Activated CD4-positive, alpha-beta T cell treated with anti-CD3 and anti-CD28 coated beads, Interleukin-2, amount 50 U/mL, for 1 hour (primary cell): Measurements from ENCODE around the gene USP40.

Experiments
- DNase-seq: peaks from one replicate; pipeline ENCODE4 v3.0.0-alpha.2; 2020

Gene USP40

DNA sequence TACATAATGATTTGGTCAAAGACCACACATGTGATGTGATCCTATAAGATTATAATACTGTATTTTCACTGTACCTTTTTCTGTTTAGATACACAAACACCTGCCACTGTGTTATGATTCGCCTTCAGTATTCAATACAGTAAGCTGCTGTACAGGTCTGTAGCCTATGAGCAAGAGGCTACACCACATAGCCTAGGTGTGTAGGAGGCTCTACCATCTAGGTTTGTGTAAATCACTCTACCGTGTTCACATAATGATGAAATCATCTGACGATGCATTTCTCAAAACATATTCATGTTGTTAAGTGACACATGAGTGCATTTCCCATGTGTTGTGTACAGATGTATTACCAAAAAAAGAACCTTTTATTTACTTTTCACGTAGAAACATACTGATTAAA is 74.5 kb downstream of the USP40 start:
- DNase-seq = no peak

- no peak for DNase-seq
Measured at GRCh38 chr2:233491326-233491725, 75.3 kb downstream of the USP40 start.

GRCh38 chr2:233490831-233491230 is 75.8 kb downstream of the USP40 start:
- DNase-seq = no peak

DNA sequence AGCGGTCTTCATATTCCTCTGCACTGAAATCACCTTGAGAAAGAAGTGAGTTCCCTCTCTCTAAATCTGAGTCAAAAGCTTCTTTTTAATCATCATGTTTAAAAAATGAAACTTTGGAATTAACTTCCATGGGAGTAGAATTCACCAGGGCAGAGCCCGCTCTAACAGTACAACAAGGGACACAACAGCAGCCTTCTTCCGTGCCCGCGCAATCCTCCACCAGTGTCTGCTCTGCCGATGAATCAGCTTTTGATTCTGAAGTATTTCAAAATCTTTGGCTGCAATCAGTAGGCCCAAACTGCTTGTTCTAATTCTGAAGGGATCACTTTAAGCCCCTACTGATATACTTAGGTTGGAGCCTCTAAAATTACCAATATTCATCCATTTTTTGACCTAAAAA is 76.9 kb downstream of the USP40 start:
- DNase-seq = no peak

DNA sequence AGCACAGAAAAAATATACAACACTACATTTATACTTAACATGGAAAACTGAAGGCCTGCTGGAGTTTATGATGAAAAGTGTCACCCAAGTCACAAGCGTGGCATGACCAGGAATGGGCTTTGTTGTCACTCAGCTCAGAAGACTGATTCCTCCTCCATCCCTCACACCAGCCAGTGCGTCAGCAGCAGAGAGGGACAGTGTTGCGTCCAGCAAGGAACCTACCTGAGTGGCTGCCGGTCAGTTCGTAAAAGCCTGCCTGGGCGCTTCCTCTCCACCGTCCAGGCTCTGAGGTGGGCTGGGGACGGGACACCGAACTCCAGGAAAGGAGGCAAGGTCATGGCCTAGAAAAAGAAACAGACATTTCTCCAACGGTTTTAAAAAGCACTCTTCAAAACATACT is 77.4 kb downstream of the USP40 start:
- no peak for DNase-seq

GRCh38 chr2:233487748-233488345 is 78.7 kb downstream of the USP40 start:
- DNase-seq = no peak

- no peak for DNase-seq
Measured at GRCh38 chr2:233486778-233487552, 79.6 kb downstream of the USP40 start.

GRCh38 chr2:233486357-233486756 is 80.2 kb downstream of the USP40 start:
- no peak for DNase-seq

- no peak for DNase-seq
Measured at GRCh38 chr2:233485726-233486125, 80.9 kb downstream of the USP40 start.

GRCh38 chr2:233482616-233483015 is 84.0 kb downstream of the USP40 start:
- DNase-seq = no peak

DNA sequence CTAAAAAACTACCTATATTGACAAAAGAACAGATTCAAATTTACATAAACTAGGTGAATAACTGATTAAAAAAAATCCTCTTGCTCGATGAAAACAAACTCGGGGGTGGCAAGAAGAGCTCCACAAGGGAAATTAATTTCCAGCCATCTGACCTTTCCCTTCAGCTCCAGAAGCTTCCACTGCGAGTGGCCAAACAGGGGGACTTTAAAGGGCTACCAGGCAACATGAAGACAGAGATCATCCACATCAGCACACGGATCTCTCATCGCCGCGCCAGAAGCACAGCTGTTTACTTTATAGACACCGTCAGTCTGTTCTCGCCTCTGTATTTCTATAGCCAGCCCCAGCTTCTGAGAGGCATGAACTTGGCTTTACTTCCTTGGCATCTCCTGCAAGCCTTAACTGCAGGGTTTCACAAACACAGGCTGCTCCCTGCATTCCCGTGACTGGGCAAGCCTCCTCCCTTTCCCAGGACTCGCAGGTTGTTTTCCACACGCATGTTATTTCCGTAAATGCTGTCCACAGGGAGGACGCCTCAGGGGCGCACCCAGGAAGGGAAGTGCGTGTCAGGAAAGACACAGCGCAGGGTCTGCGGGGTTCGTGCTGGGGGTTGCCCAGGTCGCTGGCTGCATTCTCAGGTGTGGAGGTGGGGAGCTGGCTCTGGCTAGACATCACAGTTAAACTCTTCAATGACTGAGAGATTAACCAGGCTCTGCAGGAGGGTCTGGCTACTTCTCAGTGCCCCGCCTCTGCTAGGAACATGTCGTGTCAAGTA is 85.0 kb downstream of the USP40 start:
- DNase-seq = no peak

DNA sequence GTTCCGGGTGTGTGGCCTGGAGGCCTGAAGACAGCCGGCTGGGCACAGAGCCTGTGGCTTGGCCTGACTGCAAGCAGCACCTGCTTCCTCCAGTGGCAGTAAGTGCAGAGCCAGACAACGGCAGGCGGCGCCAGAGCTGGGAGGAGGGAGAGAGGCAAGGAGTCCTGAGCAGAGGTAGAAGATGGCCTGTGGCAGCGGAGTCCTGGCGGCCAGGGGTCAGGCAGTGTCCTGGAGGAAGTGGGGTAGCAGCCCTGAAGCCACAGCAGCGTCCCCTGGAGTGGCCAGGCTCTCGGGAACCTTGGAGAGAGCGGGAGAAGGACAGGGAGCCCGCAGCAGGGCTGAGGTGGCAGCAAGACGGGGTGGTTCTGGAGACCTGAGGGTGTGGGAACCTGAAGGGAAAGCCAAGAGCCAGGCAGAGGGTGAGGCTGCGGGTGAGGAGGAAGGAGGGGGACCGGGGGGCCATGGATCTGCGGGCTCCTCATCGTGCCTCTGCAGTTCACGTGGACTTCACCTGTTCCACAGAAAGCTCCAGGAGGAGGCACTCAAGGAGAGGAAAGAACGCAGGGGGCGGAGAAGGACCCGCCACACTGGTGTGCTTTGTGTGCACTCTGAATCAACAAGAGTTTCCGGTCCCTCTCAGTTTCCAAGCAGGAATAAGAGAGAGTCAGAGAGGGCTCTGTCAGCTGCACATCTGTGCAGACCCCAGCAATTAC is 85.9 kb downstream of the USP40 start:
- DNase-seq = no peak

DNA sequence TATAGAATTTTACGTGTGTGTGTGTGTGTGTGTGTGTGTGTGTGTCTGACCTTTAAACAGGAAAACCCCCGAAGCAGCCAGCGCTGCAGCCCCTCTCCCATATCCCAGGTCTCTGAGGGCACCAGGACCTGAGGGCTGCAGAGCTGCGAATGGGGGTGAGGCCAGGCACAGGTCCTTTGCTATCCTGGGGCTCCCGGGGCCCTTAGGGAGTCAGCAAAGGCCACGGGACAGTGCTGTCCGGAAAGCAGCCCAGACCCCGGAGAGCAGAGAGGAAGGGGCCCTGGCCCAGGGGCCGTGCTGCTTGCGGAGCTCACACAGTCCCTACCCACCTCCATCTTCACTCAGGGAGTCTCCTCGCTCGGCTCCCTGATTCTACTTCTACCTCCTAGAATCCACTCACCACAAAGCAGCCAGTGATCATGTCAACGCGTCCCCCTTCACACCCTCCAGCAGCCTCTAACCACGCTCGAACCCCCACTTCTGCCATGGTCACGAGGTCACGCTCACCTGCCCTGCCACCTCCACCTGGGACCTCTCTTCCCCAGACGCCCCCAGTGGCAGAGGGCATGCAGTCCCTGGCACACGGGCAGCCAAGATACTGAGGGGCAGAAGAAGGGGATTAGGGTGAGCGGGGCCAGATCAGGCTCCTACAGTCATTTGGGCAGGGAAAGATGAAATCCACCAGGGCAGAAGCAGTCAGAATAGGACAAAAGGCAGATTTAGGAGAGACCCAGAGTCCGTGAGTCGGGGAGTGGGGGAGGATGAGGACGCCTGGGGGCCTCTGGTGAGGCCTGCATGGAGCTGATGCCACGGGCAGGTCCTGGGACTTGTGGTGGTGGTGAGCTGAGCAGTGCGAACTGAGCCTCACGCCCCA is 86.7 kb downstream of the USP40 start:
- DNase-seq = no peak

GRCh38 chr2:233477548-233478433 is 88.8 kb downstream of the USP40 start:
- no peak for DNase-seq

DNA sequence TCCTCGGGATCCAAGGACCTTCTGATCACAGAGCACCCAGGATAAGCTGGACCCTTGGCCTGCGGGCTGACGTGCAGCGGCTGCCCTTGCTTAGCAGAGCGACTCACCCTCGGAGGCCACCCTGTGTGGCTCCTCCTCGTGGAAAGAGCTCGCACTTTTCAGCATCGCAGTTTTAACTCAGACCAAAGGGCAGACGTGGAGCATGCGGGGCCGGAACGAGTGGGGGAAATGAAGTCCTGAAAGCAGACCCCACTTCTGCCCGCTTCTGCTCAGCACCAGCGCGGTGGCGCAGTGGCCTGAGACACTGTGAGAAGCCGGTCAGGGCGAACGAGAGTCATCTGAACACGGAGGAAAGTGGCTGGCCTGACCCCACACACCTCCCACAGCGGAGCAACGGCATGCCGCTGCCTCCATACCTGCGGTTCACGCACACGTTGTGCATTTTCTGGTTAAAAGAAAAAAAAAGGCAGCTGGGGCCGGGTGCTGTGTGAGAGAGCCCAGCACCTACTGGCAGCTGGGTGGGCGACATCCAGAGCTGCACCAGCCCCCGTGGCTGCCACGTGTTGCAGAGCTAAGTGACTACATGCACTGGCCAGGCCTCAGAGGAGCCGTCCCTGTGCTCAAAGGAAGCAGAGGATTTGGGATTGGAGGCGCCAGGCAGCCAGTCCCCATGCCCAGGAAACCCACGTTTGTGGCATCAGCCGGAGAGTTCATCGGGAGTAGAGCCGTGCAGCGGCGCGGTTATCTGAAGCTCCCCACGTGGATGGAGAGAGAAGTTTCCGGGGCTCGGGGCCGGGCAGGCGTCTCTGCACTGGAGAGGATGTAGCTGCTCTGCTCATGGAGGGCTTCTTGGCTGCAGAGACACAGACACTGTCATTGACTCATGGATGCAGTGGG is 89.7 kb downstream of the USP40 start:
- DNase-seq = no peak

DNA sequence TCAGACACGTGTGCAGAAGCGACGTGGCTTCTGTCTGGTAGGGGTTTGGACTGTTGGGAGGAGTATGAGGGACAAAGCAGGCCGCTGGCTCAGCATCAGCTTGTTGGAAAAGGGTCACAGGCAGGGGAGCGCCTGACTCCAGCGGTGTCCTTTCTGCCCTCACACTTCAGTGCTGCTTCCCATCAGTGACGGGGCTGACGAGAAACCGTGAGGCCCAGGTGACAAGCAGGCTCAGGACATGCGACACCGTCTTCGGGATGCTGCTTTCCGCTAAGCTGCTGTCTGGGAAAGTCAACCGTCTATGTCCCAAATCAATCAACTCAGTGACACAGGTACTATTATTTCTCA is 90.5 kb downstream of the USP40 start:
- DNase-seq = no peak

GRCh38 chr2:233474308-233475160 is 92.0 kb downstream of the USP40 start:
- no peak for DNase-seq

- DNase-seq = no peak
Measured at GRCh38 chr2:233473878-233474277, 92.7 kb downstream of the USP40 start.

DNA sequence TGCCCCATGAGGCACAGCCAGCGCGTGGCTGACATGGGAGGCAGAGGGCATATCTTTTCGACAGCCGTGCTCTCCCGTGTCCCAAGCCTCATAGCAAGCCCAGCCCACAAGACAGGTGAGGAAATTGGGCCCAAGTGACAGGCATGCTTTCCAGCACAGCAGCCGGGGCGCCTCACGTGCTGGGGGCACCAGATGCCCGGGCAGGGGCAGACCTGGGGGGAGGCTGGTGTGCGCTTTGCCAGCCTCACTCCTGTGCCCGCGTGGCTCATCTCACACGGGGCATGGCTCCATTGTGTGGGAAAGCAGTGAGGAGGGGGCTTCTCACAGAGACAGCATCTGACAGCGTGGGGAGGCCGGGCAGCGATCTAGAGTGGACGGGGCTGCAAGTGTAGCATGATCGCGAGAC is 93.2 kb downstream of the USP40 start:
- no peak for DNase-seq
